ENCODE measurements around the gene GAB4.
"Not testable (repeated sequence)": the region's sequence is repeated elsewhere in the genome, so short reads cannot be mapped to it uniquely, and the experiment has no call there.

GAB4 gene

GRCh38 chr22:16915701-16916100 lies 92.3 kb downstream of the GAB4 start:
- H3K4me3 ChIP-seq (ENCODE audit: low read length): no peak overlapping the region
- TF ChIP-seq, protein P1, sequence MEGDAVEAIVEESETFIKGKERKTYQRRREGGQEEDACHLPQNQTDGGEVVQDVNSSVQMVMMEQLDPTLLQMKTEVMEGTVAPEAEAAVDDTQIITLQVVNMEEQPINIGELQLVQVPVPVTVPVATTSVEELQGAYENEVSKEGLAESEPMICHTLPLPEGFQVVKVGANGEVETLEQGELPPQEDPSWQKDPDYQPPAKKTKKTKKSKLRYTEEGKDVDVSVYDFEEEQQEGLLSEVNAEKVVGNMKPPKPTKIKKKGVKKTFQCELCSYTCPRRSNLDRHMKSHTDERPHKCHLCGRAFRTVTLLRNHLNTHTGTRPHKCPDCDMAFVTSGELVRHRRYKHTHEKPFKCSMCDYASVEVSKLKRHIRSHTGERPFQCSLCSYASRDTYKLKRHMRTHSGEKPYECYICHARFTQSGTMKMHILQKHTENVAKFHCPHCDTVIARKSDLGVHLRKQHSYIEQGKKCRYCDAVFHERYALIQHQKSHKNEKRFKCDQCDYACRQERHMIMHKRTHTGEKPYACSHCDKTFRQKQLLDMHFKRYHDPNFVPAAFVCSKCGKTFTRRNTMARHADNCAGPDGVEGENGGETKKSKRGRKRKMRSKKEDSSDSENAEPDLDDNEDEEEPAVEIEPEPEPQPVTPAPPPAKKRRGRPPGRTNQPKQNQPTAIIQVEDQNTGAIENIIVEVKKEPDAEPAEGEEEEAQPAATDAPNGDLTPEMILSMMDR (conservative IDR thresholded peaks at IDR 0.05; ENCODE audit: low read depth, low read length): no peak
- no peak for DNase-seq (ENCODE audit: low read depth)

DNA sequence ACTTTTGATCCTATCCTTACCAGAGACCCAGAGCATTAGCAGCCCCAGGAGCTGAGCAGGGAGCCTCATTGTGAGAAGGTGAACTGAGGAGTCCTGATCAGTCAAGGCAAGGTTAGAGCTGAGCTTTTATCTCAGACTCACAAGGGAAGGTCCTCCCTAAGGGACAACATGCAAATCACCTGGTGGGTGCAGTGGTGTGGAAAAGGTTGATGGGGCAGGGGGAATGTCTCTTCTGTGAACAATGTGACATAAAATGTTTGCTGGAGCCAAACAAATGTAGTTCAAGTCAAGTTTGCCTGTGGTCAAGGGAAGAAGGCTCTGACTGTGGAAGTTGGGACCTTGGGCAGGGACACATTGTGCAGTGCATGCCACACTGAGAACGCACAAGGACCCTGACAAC lies 93.1 kb downstream of the GAB4 start:
- not testable (repeated sequence) for H3K4me3 ChIP-seq (ENCODE audit: low read length); DNase-seq (ENCODE audit: low read depth)

DNA sequence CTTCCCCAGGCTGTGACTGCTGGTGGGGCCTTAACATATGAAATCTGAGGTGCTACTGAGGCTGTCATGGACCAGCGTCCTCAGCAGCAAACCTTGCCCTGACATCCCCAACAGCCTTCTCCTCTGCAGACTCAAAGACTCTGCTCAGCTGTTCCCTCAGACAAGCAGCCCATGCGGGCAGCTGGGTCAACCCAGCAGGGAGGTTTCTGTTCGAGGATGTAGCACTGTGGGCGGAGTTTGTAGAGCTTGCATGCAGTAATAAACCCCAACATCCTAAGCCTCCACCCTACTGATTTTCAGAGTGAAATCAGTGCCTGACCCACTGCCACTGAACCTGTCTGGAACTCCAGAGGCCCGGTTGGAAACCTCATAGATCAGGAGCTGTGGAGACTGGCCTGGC lies 94.0 kb downstream of the GAB4 start:
- no peak overlapping the region for H3K4me3 ChIP-seq (ENCODE audit: low read length)
- DNase-seq (ENCODE audit: low read depth): no peak
- TF ChIP-seq, protein P1 (conservative IDR thresholded peaks at IDR 0.05; ENCODE audit: low read depth, low read length): no peak

- H3K4me3 ChIP-seq (ENCODE audit: low read length): no peak overlapping the region
- DNase-seq (ENCODE audit: low read depth): no peak
- TF ChIP-seq, protein P1 (conservative IDR thresholded peaks at IDR 0.05; ENCODE audit: low read depth, low read length): no peak
Observed at GRCh38 chr22:16912281-16912680, 95.7 kb downstream of the GAB4 start.

All from retinal pigment epithelial cell (primary cell).